Measurements from ENCODE around the gene QKI.

- no peak for TF ChIP-seq CTCF (IDR thresholded peaks at IDR 0.05 in 4 of 5, conservative IDR thresholded peaks at IDR 0.05 in 1 of 5)
- no peak for TF ChIP-seq POLR2A (IDR thresholded peaks at IDR 0.05)
These were observed 25.2 kb upstream of the QKI start for GRCh38 chr6:163389354-163389753.

Measured in gastrocnemius medialis (tissue), 4 donors.